ENCODE data around the gene GALNT8. TPM values are rescaled to one million over a fixed set of nuclear protein-coding genes. Genes with fewer than 3 reads are reported as not detected.

GALNT8 gene
- total and polyA plus RNA-seq, 2 of the 8 experiments (the other 6 are each of a cell fraction or from before 2014, with no cell fraction given) = 4.7 to 8.3 TPM

- TF ChIP-seq SIX5 (IDR thresholded peaks at IDR 0.05; ENCODE audit: low read depth, low read length) (no peak), CTBP2 (IDR thresholded peaks at IDR 0.05; ENCODE audit: borderline replicate concordance, insufficient read depth, insufficient read length, low read length) (no peak), CREB1 (IDR thresholded peaks at IDR 0.05) (no peak), SP1 (IDR thresholded peaks at IDR 0.05; ENCODE audit: low read depth, low read length) (no peak)
These were observed 55.7 kb downstream of the GALNT8 start (continued) for GRCh38 chr12:4775936-4776335.

Data from H1 (cell line).